Spleen (tissue), 11 donors: ENCODE measurements around the gene TLK1. TPM values are rescaled to one million over a fixed set of nuclear protein-coding genes. Genes with fewer than 3 reads are reported as not detected.

Experiments used
- DNase-seq: peaks from one replicate; pipeline ENCODE4 v3.0.0-alpha.2; 2020
- H3K27ac ChIP-seq, 8 donors: fragments of 200-600 bp; sonication (generic) in 7 of 8; 1 replicate in 4 of 8; 2 replicates in 4 of 8; pipeline versions ENCODE4 v1.5.0 to v1.8.0; 2016 to 2021; ENCODE audit warnings: inconsistent platforms in 4 of 8, mild to moderate bottlenecking in 4 of 8, moderate library complexity in 1 of 8
- H3K27me3 ChIP-seq, 7 donors: fragments of 200-600 bp; sonication (generic) in 6 of 7; replicated peaks in 1 of 7; 1 replicate in 4 of 7; 2 replicates in 3 of 7; pipeline versions ENCODE4 v1.5.0 to v1.8.0; 2016 to 2021; ENCODE audit warnings: inconsistent platforms in 3 of 7, mild to moderate bottlenecking in 1 of 7
- H3K36me3 ChIP-seq, 6 donors: fragments of 200-600 bp; sonication (generic) in 5 of 6; 1 replicate in 4 of 6; 2 replicates in 2 of 6; pipeline versions ENCODE4 v1.5.0 to v1.8.0; 2016 to 2021; ENCODE audit warnings: inconsistent platforms in 2 of 6
- H3K4me1 ChIP-seq, 6 donors: fragments of 200-600 bp; sonication (generic) in 5 of 6; 1 replicate in 3 of 6; 2 replicates in 3 of 6; pipeline versions ENCODE4 v1.5.0 to v1.8.0; 2016 to 2021; ENCODE audit warnings: inconsistent platforms in 3 of 6
- H3K4me3 ChIP-seq, 8 donors: fragments of 200-600 bp; sonication (generic) in 7 of 8; 1 replicate in 4 of 8; 2 replicates in 4 of 8; pipeline versions ENCODE4 v1.5.0 to v1.8.0; 2016 to 2021; ENCODE audit warnings: inconsistent platforms in 4 of 8, mild to moderate bottlenecking in 4 of 8, moderate library complexity in 2 of 8
- H3K9me3 ChIP-seq, 8 donors: fragments of 200-600 bp; sonication (generic) in 7 of 8; 1 replicate in 4 of 8; 2 replicates in 4 of 8; pipeline versions ENCODE4 v1.5.0 to v1.8.0; 2016 to 2021; ENCODE audit warnings: inconsistent platforms in 4 of 8
- CTCF ChIP-seq, 11 experiments: fragments of 200-600 bp in 7 of 11; fragments of 450-650 bp in 4 of 11; sonication (generic) in 4 of 11; IDR thresholded peaks in 8 of 11; conservative IDR thresholded peaks in 3 of 11; 1 replicate in 7 of 11; 2 replicates in 4 of 11; pipeline versions ENCODE4 v1.4.0 to v1.8.0; 2016 to 2021; ENCODE audit warnings: antibody characterized with exemption in 11 of 11, inconsistent platforms in 4 of 11, mild to moderate bottlenecking in 1 of 11
- POLR2A ChIP-seq, 3 donors: fragments of 450-650 bp; IDR thresholded peaks; one replicate each; pipeline ENCODE4 v1.5.1; 2017; ENCODE audit warnings: antibody characterized with exemption in 3 of 3, mild to moderate bottlenecking in 1 of 3
- POLR2AphosphoS5 ChIP-seq, 3 donors: sonication (generic); formaldehyde crosslinking; IDR thresholded peaks; one replicate each; pipeline ENCODE4 v1.5.1; 2017; ENCODE audit warnings: antibody characterized with exemption in 3 of 3
- WGBS, 5 donors: extraction: QIAGEN DNeasy Blood & Tissue Kit in 3 of 5; methylation state at CpG; one replicate each; pipeline versions ENCODE4 v1.1.5 to v1.1.7; 2013 to 2018; 5-methylcytosine and 5-hydroxymethylcytosine counted together
- intact Hi-C: fragments of 100-400 bp; cut with DNase I; formaldehyde crosslinking; loops from one replicate; pipeline ENCODE4 v1.15.0; 2023; ENCODE audit warnings: low total_unique reads
- polyA plus RNA-seq, 3 donors: library from polyadenylated mRNA; stranded (reverse); fragments of 200-250 nt; gene quantifications; one replicate each; pipeline ENCODE4 v1.2.1, GENCODE V29; 2013
- total RNA-seq, 7 donors: library from RNA; depleted of rRNA in 3 of 7; stranded (reverse); fragments of >200 nt in 3 of 7; fragmentation: NEBNext Ultra II Directional in 4 of 7; extraction: Animal tissue kit (Norgen Biotek cat#: 25700) in 4 of 7; gene quantifications; one replicate each; pipeline versions ENCODE4 v1.1.0 to v1.2.1, GENCODE V29; 2016 to 2021
- donor health status: healthy with polysubstance abuse.
- donor health status: DM: no; HTN: no; CAD: no; lungs with moderate emphysema.
- donor health status: DM: no; HTN: no; CAD: no.
- donor health status: Bipolar disorder and iron deficiency.
- donor health status: healthy.
- donor health status: DM: no; HTN: no; CAD: no.
- donor health status: DM: yes; HTN: yes; CAD: no.

TLK1 gene
- total and polyA plus RNA-seq, 10 donors: 19.7 to 100.0 (median 81.7) TPM

- no peak for DNase-seq
- Histone ChIP-seq H3K36me3 (peaks cover 0 to 18% (median 0%) of the 10 kb centered on the region in 6 donors), H3K9me3 (no peaks in the 10 kb centered on the region), H3K27ac (no peak overlapping the region), H3K4me1 (no peaks in the 10 kb centered on the region), H3K27me3 (no peaks in the 10 kb centered on the region), H3K4me3 (no peak overlapping the region)
- intact Hi-C loops: no loop called here
- WGBS, 5 donors: 30 to 50% (median 39%) methylated on average over 1 of the region's 1 CpG
- TF ChIP-seq POLR2AphosphoS5 (IDR thresholded peaks at IDR 0.05): no peak
- TF ChIP-seq CTCF (IDR thresholded peaks at IDR 0.05 in 8 of 11, conservative IDR thresholded peaks at IDR 0.05 in 3 of 11): no peak
- TF ChIP-seq POLR2A (IDR thresholded peaks at IDR 0.05): no peak
Measured at GRCh38 chr2:170984079-170984478, 176.6 kb downstream of the TLK1 start.

- intact Hi-C loops: loop anchor here (10.0 kb wide), 2 partner anchors 179 to 1129 kb away; partner anchors contain the start of gene DLX2
- H3K27ac ChIP-seq: no peak overlapping the region
- no peak overlapping the region for H3K4me3 ChIP-seq
- TF ChIP-seq POLR2A (IDR thresholded peaks at IDR 0.05) (no peak), POLR2AphosphoS5 (IDR thresholded peaks at IDR 0.05) (no peak), CTCF (IDR thresholded peaks at IDR 0.05 in 8 of 11, conservative IDR thresholded peaks at IDR 0.05 in 3 of 11) (no peak)
- no peak for DNase-seq
- H3K9me3 ChIP-seq: no peaks in the 10 kb centered on the region
- H3K36me3 ChIP-seq: no peaks in the 10 kb centered on the region
- no peaks in the 10 kb centered on the region for H3K27me3 ChIP-seq
- 68 to 85% (median 75%) methylated on average over 4 of the region's 4 CpGs for WGBS, 5 donors
- peaks cover 0 to 17% (median 14%) of the 10 kb centered on the region in 6 donors for H3K4me1 ChIP-seq
Measured at GRCh38 chr2:170975943-170976270, 184.8 kb downstream of the TLK1 start.

DNA sequence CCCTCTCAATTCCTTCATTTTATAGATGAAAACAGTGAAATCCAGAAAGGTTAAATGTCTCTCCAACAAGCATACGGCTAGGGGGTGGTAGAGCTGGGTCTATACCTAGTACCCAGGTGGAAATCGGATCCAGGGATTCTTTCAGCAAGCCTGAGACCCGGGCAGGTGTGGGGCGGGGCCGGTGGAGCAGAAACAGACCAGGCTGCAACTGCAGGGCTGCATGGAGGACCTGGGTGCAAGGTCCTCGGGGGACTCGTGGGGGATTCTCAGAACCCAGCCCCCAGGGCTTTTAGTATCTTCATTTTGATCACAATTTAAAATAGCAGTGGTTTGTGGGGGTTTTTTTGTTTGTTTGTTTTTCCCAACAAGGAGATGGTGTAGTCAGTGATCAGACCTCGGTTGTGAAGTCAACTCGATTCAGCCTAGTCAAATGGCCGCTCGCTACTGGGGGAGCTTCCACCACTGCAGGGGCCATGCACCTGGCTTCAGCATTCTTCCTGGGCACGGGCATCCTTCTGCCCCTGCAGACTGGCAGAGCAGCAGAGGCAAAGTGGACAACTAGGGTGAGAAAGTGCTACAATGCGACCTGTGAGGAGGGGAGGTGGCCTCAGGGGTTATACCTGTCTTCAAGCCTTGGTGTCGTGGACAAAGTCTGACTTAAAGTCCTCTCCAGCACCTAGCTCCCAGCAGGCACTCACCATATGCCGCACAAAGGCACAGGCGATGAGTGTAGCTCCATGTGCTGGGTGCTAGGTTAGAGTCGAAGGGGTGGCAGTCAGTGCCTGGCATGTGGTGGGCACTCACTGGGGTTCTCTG is 185.4 kb downstream of the TLK1 start:
- no peak for DNase-seq
- WGBS, 5 donors: 84 to 90% (median 87%) methylated on average over 16 to 17 of the region's 17 CpGs
- H3K36me3 ChIP-seq: no peaks in the 10 kb centered on the region
- no peak overlapping the region for H3K4me3 ChIP-seq
- H3K4me1 ChIP-seq: peaks cover 0 to 21% (median 14%) of the 10 kb centered on the region in 6 donors
- intact Hi-C loops: loop anchor here (10.0 kb wide), 2 partner anchors 179 to 1129 kb away; partner anchors contain the start of gene DLX2
- H3K9me3 ChIP-seq: no peaks in the 10 kb centered on the region
- no peaks in the 10 kb centered on the region for H3K27me3 ChIP-seq
- H3K27ac ChIP-seq: no peak overlapping the region
- TF ChIP-seq CTCF (IDR thresholded peaks at IDR 0.05 in 8 of 11, conservative IDR thresholded peaks at IDR 0.05 in 3 of 11) (no peak), POLR2A (IDR thresholded peaks at IDR 0.05) (no peak), POLR2AphosphoS5 (IDR thresholded peaks at IDR 0.05) (no peak)

DNA sequence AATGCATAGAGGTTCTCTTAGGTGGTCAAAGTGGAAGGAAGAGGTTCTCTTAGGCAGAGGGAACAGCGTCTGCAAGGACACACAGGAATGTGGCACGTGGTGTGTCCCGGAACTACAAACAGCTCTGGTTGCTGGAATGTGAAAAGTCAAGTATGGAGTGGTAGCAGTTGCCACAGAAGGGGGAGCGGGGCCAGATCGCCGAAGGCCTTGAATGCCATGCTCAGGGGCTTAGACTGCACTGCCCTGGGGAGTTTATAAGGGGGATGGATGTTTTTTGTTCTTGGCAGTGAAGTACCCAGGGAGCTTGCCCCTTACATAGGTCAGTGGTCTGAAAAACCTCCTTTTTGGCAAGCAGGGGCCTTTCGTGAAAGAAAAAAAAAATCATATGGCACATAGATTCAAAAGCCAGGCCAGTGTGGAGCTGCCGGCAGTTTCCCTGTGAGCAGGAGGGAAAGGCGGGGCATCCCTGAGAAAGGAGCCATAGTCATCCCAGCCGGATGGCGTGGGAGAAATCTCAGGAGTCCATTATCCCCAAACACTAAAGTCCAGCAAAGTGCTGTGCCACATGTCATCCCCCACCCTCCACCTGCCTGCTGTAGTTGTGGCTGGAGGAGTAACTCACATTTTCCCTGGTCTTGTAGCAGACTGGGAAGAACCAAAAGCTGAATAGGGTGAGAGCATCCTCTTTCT is 186.2 kb downstream of the TLK1 start:
- 76 to 89% (median 85%) methylated on average over 11 of the region's 11 CpGs for WGBS, 5 donors
- Histone ChIP-seq H3K27me3 (no peaks in the 10 kb centered on the region), H3K27ac (peak overlapping the region in 1 of 8 donors; percentile 84), H3K36me3 (no peaks in the 10 kb centered on the region), H3K9me3 (no peaks in the 10 kb centered on the region), H3K4me1 (peaks cover 0 to 28% (median 14%) of the 10 kb centered on the region in 6 donors), H3K4me3 (peak overlapping the region in 6 of 8 donors; percentile 57 to 77 (median 60))
- intact Hi-C loops: loop anchor here (10.0 kb wide), 2 partner anchors 180 to 1130 kb away; partner anchors contain the start of gene DLX2
- no peak for DNase-seq
- TF ChIP-seq CTCF (IDR thresholded peaks at IDR 0.05 in 8 of 11, conservative IDR thresholded peaks at IDR 0.05 in 3 of 11) (no peak), POLR2A (IDR thresholded peaks at IDR 0.05) (no peak), POLR2AphosphoS5 (IDR thresholded peaks at IDR 0.05) (no peak)
